ENCODE results near the gene ALDH3A1.

The ALDH3A1 gene

DNA sequence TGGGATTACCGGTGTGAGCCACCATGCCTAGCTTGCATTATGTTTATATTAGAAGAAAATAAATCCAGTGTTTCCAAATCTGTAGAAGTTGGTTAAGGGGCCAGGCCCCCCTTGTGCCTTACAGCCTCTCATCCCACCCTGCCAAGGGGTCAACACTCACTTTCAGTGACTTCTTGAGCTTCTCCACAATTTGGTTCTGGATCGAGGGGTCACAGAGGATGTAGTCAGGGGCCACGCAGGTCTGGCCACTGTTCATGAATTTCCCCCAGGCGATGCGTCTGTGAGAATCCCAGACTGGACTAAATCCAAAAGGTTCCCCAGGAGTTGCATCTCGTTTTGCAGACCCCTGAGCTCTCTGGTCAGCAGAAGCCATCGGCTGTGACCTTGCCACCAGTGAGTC is 7.2 kb downstream of the ALDH3A1 start:
- no peak for DNase-seq (ENCODE audit: low spot score)

DNA sequence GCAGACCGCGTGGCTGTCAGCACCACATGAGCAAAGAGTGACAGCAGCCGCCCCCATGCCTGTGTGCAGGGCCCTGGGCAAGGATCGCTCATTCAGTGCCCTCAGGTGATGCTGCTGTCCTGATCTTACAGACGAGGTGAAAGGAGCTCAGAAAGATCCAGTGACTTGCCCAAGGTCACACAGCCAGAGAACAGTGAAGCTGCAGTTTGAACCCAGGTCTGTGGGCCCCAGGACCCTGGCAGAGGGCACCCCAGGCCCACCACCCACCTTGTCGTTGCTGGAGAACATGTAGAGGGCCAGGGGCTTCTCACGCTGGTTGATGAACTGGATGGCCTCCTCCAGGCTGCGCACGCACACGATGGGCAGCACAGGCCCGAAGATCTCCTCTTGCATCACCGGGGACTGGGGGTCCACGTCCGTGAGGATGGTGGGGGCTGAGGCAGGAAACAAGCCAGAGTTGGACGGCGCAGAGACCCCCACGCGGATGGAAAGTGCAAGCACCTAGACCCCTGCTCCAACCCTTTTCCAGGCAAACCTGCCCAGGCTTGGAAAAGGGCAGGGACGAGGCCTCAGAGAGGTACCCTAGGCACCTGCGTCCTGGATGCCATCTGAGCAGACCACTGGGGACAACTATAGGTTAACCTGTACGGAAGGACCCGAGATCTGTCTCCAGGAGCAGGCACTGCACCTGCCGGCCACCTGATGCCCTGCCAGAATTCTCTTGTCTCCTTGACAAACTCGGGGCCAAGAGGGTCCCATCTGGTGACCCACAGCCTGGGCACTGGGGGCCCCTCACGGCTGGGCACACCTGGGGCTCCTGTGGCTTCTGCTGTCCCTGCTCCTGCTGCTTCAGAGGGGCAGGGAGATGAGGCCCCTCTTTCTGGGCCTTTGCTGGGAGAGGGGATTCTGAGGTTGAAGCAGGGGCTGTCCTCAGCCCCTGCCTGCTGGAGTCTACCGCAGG is 8.6 kb downstream of the ALDH3A1 start:
- DNase-seq (ENCODE audit: low spot score): no peak

DNA sequence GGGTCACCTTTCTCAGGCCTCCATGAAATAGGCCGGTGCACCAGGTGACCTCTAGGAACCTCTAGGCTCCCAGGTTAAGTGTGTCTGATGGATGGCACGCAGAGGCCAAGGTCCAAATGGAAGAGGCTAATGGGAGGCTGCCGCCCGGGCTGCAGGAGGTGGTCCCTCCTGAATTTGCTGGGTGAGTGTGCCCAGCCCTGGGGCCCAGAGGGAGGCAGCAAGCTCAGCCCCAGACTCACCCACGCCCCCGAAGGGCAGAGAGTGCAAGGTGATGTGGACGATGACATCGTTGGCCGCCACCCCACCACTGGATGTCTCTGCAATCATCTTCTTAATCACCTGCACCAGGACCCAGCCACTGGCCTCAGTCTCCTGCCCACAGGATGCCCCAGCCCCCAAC is 9.3 kb downstream of the ALDH3A1 start:
- no peak for DNase-seq (ENCODE audit: low spot score)

DNA sequence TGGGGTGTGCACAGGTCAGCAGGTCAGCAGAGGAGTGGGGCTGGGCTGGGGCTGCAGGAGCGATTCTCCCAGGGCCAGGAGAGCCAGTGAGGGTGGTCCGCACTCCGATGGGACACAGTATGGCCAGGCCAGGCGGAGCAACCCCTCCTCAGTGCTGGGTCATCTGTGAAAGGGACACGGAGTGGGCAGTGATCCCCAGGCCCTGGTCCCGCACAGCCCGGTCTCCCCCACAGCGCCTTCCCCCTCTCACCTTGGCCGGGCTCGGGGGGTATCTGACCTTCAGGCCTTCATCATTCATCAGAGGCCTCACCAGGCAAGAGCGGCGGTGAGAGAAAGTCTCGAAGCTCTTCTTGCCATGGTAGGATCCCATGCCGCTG is 10.0 kb downstream of the ALDH3A1 start:
- no peak for DNase-seq (ENCODE audit: low spot score)

DNA sequence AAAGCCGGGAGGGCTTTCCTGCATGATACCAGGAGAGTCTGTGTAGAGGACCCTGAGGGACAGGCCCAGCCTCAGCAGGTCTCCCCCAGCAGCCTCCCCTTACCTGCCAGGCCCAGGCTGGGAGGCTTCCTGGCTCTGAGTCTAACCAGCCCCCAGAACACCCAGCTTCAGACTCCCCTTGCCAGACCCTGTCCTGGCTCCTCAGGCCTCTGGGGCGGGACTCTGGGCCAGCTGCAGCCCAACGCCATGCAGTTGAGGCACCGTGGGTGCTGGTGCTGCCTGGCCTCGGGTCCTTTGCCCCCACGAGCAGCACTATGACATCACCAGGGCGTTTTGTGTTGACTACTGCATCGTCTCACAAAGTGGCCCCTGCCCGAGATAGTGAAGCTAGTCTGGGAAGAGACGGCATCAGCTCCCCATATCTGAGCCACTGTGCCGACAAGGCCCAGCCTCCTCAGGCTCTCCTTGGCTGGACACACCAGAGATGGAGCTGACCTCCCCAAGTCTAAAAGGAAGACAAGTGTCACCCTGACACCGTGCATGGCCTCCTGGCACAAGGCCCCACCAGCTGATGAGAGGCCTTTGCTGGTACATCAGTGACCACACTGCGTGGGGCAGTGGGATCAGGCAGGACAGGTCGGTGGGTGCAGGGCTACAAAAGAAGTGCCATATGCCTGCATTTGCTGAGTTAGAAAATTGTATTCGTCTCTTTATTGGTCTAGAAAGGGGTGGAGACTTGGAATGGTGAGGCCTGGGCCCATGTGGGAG is 10.6 kb downstream of the ALDH3A1 start:
- DNase-seq (ENCODE audit: low spot score): no peak

DNA sequence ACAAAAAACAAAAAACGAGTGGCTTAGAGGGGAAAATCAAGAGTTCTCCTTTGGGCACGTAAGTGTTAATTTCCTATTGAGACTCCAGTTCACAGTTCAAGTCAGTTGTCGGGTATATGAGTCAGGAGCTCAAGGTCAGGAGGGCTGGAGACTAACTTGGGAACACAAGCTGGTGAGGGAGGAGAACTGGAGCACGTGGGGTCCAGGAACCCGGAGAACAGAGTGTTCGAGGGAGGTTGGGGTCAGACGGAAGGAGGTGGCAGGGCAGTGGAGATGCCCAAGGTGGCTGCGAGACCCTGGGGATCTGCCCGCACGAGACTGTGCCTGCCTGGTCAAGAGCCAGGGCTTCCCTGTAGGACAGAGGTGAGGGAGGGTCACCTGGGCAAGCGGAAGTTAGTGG is 12.0 kb downstream of the ALDH3A1 start:
- DNase-seq (ENCODE audit: low spot score): no peak

DNA sequence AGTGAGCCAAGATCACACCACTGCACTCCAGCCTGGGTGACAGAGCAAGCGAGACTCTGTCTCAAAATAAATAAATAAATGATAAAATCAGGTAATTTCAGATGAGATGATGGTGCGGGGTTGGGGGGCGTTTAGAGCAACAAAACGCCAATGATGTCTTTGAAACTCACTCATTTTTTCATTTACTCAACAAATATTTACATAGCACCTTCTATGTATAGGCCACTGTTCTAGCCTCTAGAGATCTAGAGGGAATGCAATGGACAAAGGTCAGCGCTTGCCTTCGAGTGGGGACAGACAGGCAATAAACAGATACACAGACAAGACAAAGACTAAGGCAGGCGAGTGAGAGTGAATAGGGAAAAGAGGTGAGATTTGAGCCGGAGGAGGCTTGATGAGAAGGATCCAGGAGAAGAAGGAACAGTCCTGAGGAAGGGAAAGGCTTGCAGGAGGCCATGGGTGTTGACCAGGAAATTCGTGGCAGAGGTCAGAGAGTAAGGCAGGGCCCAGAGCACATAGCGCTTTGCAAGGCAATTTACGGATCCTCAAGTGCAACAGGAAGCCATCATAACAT is 14.1 kb downstream of the ALDH3A1 start:
- DNase-seq (ENCODE audit: low spot score): peak; percentile 38

DNA sequence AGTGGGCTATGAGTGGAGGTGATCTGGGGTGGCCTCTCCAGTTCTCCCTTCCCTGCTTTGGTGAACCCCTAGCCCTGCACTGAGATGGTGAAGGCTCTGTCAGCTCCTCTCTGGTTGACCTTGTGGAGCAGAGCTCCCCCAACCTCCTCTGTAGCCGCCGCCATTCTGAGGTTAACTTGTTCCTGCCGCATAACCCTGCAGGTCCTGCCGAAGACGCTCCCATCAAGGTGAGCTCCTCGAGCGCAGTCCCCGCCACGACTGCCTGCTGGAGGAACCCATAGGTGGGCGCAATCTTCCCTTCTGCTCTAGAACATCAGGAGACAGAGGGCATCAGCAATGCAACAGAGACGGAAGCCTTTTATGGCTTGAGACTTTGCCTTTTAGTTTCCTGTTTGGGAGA is 16.5 kb downstream of the ALDH3A1 start:
- no peak for DNase-seq (ENCODE audit: low spot score)

DNA sequence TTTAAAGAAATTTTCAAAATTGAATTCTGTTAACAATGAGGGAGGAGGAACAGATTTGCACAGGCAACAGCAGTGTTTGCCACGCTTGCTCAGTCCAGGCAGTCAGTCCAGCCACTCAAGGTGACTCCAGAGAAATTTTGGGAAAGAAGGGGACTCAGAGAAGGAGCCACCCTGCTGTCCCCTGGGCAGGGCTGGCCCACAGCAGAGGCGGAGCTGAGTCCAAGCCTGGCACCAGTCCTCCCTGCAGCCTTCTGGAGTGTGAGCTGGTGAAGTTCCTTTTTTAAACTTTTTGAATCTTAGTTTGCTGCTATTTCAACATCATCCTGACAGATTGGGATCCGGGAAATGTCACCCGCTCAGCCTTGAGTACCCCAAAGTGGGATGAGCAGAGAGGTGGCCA is 17.3 kb downstream of the ALDH3A1 start:
- DNase-seq (ENCODE audit: low spot score): no peak

DNA sequence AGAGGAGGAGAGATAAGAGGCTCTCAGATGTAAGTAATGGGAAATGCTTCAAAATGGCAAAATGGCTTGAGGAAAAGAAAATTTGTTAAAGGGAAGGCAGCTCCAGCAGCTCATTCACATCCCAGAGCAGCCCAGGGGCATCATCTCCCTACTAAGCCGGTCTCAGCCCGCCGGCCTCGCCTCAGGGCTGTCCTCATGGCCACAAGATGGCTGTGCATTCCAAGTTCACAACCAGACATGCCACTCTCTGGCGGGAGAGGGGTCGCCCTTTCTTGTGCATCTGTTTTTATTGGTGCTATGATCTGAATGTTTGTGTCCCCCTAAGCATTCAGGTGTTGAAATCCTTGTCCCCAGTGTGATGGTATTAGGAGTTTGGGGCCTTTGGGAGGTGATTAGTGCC is 18.2 kb downstream of the ALDH3A1 start:
- DNase-seq (ENCODE audit: low spot score): no peak

DNA sequence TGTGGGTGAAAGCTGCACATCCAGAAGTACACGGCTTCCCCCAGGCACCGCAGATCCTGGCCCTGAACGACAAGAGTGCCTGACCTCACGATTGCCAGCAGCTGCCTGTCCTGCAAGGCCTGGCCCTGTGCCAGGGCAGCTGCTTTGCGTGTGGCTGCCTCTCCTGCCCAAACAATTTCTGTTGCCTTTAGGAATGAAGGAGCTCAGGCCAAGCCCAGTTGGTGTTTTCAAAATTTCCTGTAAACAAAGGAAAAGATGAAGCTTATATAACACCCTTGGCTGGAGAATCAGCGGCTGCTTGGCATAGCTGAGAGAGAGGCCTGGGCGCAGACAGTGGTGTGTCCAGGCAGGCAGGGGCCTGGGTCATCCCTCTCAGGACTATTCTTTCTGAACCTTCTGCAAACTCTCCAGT is 20.0 kb downstream of the ALDH3A1 start:
- DNase-seq (ENCODE audit: low spot score): peak; percentile 76

DNA sequence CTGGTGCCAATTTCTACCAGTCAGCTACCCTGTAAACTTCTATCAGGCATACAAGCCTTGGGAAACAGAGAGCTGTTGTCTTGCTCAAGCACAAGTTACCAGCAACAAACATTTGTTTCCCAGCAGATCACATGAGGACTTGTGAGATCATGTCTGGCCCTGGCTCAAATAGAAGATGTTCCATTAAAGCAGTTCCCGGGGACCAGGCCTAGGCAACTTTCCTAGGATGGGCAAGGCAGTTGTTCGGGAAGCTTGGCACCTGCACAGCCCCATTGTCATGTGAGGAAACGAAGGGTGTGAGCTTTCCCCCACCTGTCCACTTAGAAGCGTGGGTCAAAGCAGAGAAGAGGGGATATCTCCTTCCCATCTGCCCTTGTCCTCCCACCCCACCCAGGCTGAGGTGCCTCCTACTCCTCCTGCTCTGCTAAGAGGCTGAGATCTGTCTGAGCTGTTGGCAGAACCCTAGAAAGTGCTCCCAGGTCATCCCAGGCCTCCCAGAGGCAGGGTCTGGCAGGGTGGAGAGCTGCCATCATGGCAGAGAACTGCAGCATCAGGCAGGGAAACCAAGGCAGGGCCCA is 20.5 kb downstream of the ALDH3A1 start:
- DNase-seq (ENCODE audit: low spot score): no peak

DNA sequence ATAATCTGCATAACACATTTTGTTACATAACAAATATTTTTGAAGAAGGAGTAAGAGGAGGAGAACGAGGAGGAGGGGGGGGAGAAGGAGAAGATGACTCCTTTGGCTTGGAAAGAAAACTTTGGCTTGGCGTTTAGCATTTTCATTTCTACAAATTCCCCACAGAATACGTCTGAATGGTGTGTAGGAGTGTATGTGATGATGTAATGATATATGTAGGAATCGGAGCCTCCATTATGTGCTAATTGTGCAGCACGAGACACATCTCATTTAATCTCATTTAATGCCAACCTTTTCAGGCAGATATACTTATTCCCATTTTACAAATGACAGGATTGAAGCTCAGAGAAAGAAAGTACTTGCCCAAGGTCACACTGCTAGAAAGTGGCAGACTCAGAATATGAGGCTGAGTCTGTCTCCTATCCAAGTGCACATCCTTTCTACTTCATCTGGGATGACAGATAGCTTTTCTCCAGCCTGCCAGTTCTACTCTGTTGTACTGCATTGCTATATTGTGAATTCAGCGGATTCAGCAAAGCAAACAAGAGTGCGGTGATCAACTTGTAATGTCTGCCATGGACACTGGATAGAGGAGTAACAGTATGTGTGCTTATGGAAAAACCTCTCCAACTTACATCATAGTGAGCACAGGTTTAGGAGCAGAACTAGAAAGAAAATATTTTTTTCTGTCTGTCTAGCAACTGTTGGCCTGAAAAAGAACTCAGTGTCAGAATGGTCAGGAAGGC is 21.3 kb downstream of the ALDH3A1 start:
- no peak for DNase-seq (ENCODE audit: low spot score)

DNA sequence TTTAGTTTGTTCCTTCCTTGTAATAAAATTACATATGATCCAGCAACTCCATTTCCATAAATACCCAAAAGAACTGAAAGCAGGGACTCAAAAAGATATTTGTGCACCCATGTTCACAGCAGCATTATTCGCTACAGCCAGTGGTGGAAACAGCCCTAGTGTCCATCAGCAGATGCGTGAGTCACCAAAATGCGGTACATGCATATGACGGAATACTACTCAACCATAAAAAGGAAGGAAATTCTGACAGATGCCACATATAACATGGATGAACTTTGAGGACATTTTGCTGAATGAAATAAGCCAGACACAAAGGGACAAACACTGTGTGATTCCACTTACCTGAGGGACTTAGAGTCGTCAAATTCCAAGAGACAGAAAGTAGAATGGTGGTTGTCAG is 22.6 kb downstream of the ALDH3A1 start:
- no peak for DNase-seq (ENCODE audit: low spot score)

DNA sequence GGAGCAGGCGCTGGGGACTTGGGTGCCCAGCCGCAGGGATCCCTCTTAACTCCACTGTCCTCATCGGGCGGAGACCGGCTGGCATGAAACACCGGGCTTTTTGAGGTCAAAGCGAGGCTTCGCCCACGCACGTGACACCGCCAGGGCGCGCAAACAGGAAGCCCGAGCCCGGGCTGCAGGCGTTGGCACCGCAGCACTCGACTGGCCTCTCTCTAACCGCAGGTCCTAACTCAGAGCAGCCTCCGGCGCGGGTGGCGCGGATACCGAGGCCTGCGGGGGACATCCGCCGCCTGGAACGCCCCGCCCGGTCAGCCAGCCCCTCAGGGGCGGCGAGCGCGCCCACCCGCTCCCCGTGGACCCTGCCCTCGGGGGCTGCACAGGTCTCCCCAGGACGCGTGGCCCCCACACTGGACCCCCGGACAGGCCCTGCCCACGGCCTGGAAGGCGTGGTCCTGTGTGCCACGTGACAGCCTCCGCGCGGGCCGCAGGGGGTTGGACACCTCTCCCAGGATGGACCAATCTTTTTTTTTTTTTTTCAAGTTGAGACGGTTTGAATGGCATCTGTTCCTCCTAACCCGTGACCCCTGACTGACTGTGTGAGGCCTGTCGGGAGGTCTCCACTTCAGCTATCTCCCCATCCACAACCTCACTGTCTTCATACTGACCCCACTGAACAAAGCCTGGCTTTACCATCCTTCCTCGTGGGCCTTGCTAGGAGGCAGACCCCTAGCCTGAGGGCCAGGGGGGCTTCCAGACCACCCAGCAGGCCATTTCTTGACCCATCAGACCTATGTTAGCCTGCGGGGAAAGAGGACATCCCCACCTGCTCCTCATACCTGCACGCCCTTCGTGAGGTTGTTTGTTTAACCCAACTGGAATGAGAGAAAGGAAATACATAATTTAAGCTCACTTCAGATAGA is 23.3 kb downstream of the ALDH3A1 start:
- DNase-seq (ENCODE audit: low spot score): no peak

DNA sequence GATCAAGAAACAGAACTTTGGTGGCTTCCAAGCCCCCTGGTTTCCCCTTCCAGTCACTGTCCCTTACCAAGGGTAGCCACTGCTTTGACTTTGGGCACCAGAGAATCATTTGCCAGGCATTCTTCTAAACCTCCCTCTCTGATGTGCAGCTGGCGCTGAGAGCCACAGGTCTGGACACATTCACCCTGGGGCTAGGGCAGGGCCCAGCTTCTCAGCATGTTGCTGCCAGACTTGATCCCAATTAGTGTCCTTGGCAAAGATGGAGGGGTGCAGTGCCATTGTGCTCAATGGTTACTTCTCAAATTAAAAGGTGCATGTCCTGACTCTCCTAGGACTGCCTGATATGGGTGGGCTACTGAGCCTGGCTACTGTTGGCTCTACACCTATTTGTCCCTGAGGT is 24.1 kb downstream of the ALDH3A1 start:
- no peak for DNase-seq (ENCODE audit: low spot score)

DNA sequence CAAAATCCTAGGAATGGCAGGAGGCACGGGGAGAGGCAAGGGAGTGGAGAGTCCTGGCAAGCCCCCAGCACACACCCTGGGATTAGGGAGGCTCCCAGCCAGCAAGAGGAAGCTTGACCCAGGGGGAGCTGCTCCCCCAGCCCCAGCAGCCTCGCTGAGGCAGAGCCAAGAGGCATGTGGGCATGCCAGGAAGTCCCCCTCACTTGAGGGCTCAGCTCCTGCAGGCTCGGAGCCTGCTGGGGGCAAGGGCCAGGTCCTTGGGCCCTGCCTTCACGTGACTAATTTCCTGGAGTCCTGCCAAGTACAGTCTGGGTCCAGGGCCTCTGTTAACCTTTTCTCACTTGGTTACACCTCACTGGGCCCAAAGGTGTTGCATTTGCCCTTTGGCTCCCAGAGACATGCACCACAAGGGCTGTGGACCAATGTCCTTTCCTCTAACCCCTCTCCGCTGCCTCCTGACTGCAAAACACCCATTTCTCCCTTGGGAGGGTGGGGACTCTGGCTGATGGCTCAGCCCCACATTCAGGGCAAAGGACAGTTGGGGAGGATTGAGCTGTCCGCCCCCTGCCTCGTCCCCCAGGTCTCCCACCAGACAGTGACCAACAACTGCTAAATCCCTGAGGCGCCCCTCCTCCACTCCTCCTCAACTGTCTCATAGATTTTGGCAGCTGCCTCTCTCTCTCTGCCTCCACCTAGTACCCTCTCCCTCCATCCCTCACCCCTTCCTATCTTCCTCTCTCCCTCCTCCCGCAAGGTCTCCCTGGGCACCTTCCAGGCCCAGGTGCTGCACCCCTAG is 27.3 kb downstream of the ALDH3A1 start:
- DNase-seq (ENCODE audit: low spot score): peak; percentile 74

DNA sequence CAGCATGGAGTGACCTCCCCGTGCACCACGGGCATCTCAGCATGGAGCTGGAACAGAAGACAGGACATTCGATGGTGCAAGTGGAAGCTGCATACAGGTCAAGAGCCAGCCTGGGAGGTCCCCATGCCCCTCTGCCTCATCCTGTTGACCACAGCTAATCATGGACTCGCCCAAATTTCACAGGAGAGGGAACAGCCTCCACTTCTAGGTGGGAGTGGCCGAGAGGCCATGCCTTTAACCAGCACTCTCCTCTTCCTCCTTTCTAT is 28.0 kb downstream of the ALDH3A1 start:
- no peak for DNase-seq (ENCODE audit: low spot score)

DNA sequence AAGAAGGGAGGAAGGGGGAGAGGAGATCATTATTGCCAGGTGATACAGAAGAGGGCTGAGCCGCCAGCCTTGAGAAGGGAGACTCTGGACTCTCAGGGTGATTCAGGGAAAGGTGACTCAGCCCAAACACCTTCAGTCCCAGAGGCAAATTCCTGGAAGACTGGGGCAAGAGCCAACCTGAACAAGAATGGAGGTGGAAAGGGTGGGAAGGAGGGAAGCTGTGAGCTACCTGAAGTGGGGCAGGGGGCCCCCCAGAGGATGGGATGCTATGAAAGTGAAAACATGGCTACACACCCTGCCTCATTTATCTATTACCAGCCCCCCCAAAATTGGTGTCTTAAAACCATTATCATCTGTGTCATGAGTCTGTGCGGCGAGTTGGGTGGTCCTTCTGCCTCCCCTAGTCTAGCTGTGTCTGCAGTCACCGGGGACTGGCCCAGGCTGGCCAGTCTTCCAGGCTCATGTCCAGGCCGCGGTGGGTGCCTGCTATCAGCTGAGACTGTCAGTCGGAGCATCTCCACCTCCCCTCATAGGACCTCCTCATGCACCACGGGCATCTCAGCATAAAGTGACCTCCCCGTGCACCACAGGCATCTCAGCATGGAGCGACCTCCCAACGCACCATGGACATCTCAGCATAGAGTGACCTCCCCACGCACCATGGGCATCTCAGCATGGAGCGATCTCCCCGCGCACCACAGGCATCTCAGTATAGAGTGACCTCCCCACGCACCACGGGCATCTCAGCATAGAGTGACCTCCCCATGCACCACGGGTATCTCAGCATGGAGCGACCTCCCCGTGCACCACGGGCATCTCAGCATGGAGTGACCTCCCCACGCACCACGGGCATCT is 28.5 kb downstream of the ALDH3A1 start:
- DNase-seq (ENCODE audit: low spot score): peak; percentile 77

Measured in LoVo (cell line).